T-helper 2 cell treated with Interferon-gamma antibody and Interleukin-4, amounts not matched to agents 100 ng/mL and 5 ng/mL, for 36 hours (primary cell): ENCODE data around the gene SMR3B. TPM values are rescaled to one million over a fixed set of nuclear protein-coding genes. Genes with fewer than 3 reads are reported as not detected.

Source experiments
- total RNA-seq: library from RNA; stranded (reverse); gene quantifications from 2 replicates; pipeline ENCODE4 v1.2.3, GENCODE V29; 2022

Gene SMR3B
- total RNA-seq, 1 donor from 2014 or later: not detected

Other genes starting within 250 kb of the SMR3B start
- gene PRR27, start 228.9 kb upstream of the SMR3B start, total RNA-seq: not detected in 2 replicates
- gene ODAM, start 187.4 kb upstream of the SMR3B start, total RNA-seq: not detected in 2 replicates
- gene FDCSP, start 157.0 kb upstream of the SMR3B start, total RNA-seq: not detected in 2 replicates
- gene CSN3, start 140.5 kb upstream of the SMR3B start, total RNA-seq: not detected in 2 replicates
- gene CABS1, start 48.1 kb upstream of the SMR3B start, total RNA-seq: not detected in 2 replicates
- not detected in 2 replicates for gene SMR3A, start 22.4 kb upstream of the SMR3B start, total RNA-seq
- gene OPRPN, start 14.8 kb downstream of the SMR3B start, total RNA-seq: not detected in 2 replicates
- not detected in 2 replicates for gene MUC7, start 89.1 kb downstream of the SMR3B start, total RNA-seq
- gene AMTN, start 135.4 kb downstream of the SMR3B start, total RNA-seq: not detected in 2 replicates
- gene AMBN, start 209.1 kb downstream of the SMR3B start, total RNA-seq: not detected in 2 replicates
- gene ENAM, start 245.6 kb downstream of the SMR3B start, total RNA-seq: not detected in 2 replicates